Gastroesophageal sphincter (tissue), 3 donors: ENCODE data around the gene CYP2C8.

Experiments used
- CTCF ChIP-seq, 4 experiments: fragments of 200-600 bp in 2 of 4; fragments of 450-650 bp in 2 of 4; sonication (generic) in 1 of 4; IDR thresholded peaks; one replicate each; pipeline ENCODE4 v1.5.1; 2017 to 2019; ENCODE audit warnings: antibody characterized with exemption in 4 of 4, mild to moderate bottlenecking in 2 of 4, moderate library complexity in 2 of 4
- EP300 ChIP-seq: sonication (generic); formaldehyde crosslinking; IDR thresholded peaks from one replicate; pipeline ENCODE4 v1.6.1; 2017; ENCODE audit warnings: antibody characterized with exemption, mild to moderate bottlenecking
- POLR2A ChIP-seq, 2 donors: fragments of 450-650 bp; IDR thresholded peaks; one replicate each; pipeline ENCODE4 v1.6.1; 2017; ENCODE audit warnings: antibody characterized with exemption in 2 of 2, mild to moderate bottlenecking in 2 of 2, moderate library complexity in 1 of 2
- POLR2AphosphoS5 ChIP-seq: sonication (generic); formaldehyde crosslinking; IDR thresholded peaks from one replicate; pipeline ENCODE4 v1.6.1; 2017; ENCODE audit warnings: antibody characterized with exemption

- TF ChIP-seq CTCF (IDR thresholded peaks at IDR 0.05) (no peak), EP300 (no peak), POLR2A (IDR thresholded peaks at IDR 0.05) (no peak), POLR2AphosphoS5 (no peak)
These were observed 26.8 kb upstream of the CYP2C8 start for GRCh38 chr10:95096143-95096542.
